BE2C (cell line): ENCODE measurements around the gene D2HGDH.

ENCODE experiments used
- DNase-seq: peaks from one replicate; pipeline ENCODE4 v3.0.0-alpha.2; 2020
- H3K27me3 ChIP-seq: fragments of 250-450 bp; sonication (Bioruptor Pico); 2 replicates; pipeline ENCODE4 v1.5.1; 2020; ENCODE audit warnings: mild to moderate bottlenecking
- H3K36me3 ChIP-seq: fragments of 250-450 bp; sonication (Bioruptor Pico); 2 replicates; pipeline ENCODE4 v1.5.1; 2020; ENCODE audit warnings: mild to moderate bottlenecking
- H3K4me1 ChIP-seq: fragments of 250-450 bp; sonication (Bioruptor Pico); 2 replicates; pipeline ENCODE4 v1.5.1; 2020
- H3K4me3 ChIP-seq: 2 replicates; pipeline ENCODE4 v1.5.1; 2011; ENCODE audit warnings: low read depth, low read length
- H3K9me3 ChIP-seq: fragments of 250-450 bp; sonication (Bioruptor Pico); 2 replicates; pipeline ENCODE4 v1.5.1; 2020
- TF ChIP-seq, protein P1 (sequence below): IDR thresholded peaks from 2 replicates; pipeline ENCODE4 v1.5.1; 2012; ENCODE audit warnings: mild to moderate bottlenecking, low read depth, low read length

The D2HGDH gene

DNA sequence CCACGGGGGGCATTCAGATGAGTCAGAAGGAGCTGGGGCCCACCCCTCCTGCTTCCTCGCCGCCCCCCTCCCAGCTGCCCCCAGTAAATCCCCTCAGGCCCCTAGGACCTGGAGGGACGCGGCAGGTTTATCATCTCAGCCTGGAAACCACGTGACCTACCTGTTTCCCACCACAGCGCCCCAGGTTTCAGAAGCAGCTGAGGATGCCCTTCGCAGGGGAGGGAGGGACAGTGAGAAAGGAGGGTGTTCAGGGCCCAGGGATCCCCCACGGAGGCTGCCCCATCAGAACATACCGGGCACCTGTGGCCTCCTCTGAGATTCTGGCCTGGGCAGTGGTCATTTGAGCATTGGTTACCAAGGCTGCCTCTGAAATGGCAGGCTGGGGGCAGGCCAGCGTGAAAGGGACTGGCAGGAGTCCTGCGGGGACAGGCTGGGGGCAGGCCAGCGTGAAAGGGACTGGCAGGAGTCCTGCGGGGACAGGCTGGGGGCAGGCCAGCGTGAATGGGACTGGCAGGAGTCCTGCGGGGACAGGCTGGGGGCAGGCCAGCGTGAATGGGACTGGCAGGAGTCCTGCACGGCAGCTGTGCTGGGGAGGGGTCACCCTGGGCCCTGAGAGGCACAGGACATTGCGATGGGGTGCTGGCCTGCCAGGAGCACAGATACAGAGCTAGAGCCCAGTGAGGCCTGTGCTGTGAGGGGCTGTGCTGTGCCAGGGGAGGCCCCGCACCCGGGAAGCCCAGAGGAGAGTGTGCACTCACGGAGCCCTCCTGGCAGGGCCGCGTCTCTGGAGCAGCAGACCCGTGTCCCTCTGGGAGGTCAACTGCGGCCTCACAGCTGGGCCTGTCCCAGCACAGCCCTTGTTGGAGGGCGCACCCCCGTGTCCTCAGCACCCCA, 76.1 kb downstream of the D2HGDH start:
- peaks cover 22% of the 10 kb centered on the region for H3K4me1 ChIP-seq
- peak; percentile 19 for DNase-seq
- TF ChIP-seq, protein P1, sequence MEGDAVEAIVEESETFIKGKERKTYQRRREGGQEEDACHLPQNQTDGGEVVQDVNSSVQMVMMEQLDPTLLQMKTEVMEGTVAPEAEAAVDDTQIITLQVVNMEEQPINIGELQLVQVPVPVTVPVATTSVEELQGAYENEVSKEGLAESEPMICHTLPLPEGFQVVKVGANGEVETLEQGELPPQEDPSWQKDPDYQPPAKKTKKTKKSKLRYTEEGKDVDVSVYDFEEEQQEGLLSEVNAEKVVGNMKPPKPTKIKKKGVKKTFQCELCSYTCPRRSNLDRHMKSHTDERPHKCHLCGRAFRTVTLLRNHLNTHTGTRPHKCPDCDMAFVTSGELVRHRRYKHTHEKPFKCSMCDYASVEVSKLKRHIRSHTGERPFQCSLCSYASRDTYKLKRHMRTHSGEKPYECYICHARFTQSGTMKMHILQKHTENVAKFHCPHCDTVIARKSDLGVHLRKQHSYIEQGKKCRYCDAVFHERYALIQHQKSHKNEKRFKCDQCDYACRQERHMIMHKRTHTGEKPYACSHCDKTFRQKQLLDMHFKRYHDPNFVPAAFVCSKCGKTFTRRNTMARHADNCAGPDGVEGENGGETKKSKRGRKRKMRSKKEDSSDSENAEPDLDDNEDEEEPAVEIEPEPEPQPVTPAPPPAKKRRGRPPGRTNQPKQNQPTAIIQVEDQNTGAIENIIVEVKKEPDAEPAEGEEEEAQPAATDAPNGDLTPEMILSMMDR = no peak
- H3K9me3 ChIP-seq = no peaks in the 10 kb centered on the region
- H3K36me3 ChIP-seq = no peaks in the 10 kb centered on the region
- no peaks in the 10 kb centered on the region for H3K27me3 ChIP-seq
- H3K4me3 ChIP-seq = no peak overlapping the region

DNA sequence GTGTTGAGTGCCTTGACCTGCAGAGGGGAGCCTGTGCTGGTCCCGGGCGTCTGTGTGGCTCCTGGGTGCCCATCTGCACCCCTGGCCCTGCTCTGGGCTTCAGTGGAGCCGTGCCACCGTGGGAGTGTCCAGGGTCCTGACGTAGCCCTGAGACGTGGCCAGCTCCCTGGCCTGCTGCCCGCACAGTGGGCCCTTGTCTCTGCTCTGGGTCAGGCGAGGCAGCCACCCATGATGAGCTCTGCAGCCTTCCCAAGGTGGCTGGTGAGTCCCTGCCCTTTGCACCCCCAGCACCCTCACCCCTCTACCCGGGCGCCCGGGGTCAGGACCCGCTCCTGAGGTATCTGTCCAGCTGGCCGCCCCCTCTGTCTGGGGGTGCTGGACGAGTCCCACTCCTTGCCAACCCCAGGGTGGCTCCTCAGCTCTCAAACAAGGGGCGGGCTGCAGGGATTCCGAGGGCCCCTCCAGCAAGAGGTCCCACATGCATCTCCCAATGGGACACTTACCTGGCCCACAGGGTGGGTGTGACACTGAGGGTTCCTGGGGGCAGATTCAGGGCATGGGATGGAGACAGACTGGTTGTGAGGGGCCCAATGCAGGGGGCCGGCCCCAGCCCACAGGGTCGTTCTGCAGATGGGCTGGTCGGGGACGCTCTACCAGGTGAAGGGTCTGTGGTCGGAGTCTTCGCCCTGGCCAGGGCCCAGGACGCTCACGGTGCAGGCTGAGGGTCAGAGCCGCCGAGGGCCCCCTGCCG, 76.9 kb downstream of the D2HGDH start:
- TF ChIP-seq, protein P1 = no peak
- peaks cover 22% of the 10 kb centered on the region for H3K4me1 ChIP-seq

DNA sequence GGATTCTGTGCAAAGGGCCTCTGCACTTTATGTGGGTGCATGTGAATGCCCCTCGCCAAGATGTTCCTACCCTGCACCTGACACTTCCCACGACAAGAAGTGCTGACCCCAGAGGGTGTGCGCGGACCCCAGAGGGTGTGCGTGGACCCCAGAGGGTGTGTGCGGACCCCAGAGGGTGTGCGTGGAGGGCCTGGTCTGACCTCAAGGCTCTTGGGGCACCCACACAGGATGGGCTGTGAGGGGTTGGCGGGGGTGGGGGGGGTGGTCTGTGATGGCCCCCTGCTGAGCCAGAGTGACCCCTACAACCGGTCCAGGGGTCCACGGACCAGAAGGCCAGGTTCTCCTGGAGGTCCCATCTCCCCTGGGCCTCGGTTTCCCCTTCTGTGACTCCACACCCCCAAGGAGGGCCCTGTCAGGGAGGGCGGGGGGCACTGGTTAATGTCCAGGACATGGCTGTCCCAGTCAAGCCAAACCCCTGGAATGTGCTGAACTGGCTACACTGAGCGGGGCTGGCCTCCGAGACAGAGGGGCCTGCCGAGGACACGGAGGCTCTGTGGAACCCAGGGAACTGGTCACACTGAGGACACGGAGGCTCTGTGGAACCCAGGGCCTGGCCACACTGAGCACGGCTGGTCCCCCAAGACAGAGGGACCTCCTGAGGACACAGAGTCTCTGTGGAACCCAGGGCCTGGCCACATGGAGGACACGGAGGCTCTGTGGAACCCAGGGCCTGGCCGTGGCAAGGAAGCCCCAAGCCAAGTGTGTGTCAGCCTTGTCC, 77.7 kb downstream of the D2HGDH start:
- H3K4me1 ChIP-seq = peaks cover 22% of the 10 kb centered on the region

More for the DNA sequence above, 76.9 kb downstream of the D2HGDH start:
- no peaks in the 10 kb centered on the region for H3K9me3 ChIP-seq
- no peaks in the 10 kb centered on the region for H3K36me3 ChIP-seq
- H3K4me3 ChIP-seq = no peak overlapping the region
- no peak for DNase-seq
- H3K27me3 ChIP-seq = no peaks in the 10 kb centered on the region

DNA sequence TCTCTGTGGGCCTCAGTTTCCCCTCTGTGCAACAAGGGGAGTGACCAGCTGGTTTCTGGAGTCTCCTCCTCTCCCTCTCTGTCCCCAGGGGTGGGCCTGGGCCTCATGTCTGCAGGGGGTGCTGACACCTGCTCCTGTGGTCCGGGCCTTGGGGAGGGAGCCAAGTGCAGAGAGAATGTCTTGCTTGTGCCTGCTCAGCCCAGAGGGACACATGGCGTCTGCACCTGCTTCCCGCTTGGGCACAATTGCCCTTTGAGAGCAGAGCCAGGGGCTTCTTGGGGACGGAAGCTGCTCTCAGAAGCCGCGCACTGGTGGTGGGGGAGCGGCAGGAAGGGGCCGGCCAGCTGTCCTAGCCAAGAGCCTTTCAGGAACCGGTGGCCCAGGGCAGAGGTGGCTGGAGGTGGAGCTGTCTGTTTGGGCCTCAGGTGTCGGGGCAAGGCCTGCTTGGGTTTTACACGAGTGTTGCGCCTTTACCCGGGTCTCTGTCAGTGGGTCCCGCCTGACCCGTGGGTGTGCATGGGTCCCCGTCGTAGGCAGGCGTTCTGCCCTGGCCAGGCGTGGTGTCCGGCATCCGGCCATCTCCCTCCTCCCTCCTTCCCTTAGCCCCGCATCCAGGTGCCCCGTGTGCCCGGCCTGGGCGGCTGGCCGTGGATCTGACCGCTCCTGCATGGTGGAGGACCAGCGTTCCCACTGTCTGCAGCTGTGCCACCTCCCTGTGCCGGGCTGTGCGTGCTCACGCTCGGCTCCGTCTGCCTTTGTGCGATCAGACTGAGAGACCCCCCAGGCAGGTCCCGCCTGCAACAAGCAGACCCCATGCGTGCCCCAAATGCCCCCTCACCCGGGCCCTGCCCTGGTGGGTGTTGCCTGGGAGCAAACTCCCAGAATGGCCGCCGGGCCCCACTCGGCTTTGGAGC, 78.6 kb downstream of the D2HGDH start:
- H3K27me3 ChIP-seq = no peaks in the 10 kb centered on the region
- H3K4me3 ChIP-seq = no peak overlapping the region
- peaks cover 22% of the 10 kb centered on the region for H3K4me1 ChIP-seq
- DNase-seq = no peak
- TF ChIP-seq, protein P1 = no peak
- H3K9me3 ChIP-seq = no peaks in the 10 kb centered on the region
- no peaks in the 10 kb centered on the region for H3K36me3 ChIP-seq

More for the DNA sequence above, 77.7 kb downstream of the D2HGDH start:
- no peaks in the 10 kb centered on the region for H3K36me3 ChIP-seq
- no peak overlapping the region for H3K4me3 ChIP-seq
- H3K9me3 ChIP-seq = no peaks in the 10 kb centered on the region
- no peak for DNase-seq
- no peaks in the 10 kb centered on the region for H3K27me3 ChIP-seq
- TF ChIP-seq, protein P1 = no peak

DNA sequence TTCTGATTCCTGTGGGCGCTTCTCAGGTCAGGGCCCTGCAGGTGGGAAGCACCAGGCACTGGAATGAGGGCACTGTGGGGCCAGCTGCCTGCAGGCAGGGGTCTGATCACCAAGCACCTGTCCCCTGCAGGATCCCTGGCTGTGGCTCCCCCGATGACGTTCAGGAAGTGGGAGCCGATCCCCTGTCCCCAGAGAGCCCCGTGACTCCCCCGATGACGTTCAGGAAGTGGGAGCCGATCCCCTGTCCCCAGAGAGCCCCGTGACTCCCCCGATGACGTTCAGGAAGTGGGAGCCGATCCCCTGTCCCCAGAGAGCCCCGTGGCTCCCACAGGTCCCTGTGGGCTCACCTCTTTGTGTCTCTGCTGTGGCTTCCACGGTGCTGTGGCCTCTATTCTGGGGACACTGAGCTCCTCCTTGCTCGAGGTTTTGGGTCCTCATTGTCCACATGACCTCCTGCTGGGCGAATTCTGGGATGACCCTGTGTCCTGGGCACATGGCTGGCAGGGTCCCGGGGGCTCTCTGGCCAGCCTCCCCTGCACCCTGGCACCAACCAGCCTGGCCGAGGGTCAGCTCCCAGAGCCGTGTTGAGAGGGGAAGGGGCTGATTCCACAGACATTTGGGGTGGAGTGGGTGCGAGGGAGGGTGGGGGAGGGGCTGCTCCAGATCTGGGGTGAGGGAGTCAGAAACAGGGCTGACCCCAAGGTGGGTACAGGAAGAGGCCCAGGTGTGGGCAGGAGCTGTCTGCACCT, 79.4 kb downstream of the D2HGDH start:
- DNase-seq = no peak
- Histone ChIP-seq H3K36me3 (no peaks in the 10 kb centered on the region), H3K9me3 (no peaks in the 10 kb centered on the region), H3K27me3 (no peaks in the 10 kb centered on the region), H3K4me3 (no peak overlapping the region), H3K4me1 (peaks cover 16% of the 10 kb centered on the region)
- TF ChIP-seq, protein P1 = no peak
